ENCODE measurements around the gene RPL18. TPM values are rescaled to one million over a fixed set of nuclear protein-coding genes. Genes with fewer than 3 reads are reported as not detected.

RPL18 gene
- total and polyA plus RNA-seq, 9 of the 15 experiments (the other 6 are each of a cell fraction or from before 2014, with no cell fraction given), result 312 to 2,635 (median 1,653) TPM

- no peak for TF ChIP-seq E2F8 (IDR thresholded peaks at IDR 0.05; ENCODE audit: low read depth, partially characterized antibody)
- TF ChIP-seq KDM1A (IDR thresholded peaks at IDR 0.05), result peak; percentile 96 to 99
- 0 out of 2 replicates have a peak, but pooled peaks have one; percentile 35 for TF ChIP-seq RREB1 (CRISPR knock-in tag; IDR thresholded peaks at IDR 0.05)
- TF ChIP-seq ZNF76 (CRISPR knock-in tag; IDR thresholded peaks at IDR 0.05; ENCODE audit: borderline replicate concordance), result 0 out of 2 replicates have a peak, but pooled peaks have one; percentile 20
- TF ChIP-seq ZNF282 (CRISPR knock-in tag; IDR thresholded peaks at IDR 0.05), result no peak
- TF ChIP-seq DMBX1 (CRISPR knock-in tag; IDR thresholded peaks at IDR 0.05; ENCODE audit: borderline replicate concordance), result 0 out of 2 replicates have a peak, but pooled peaks have one; percentile 13
- TF ChIP-seq RFX1 (IDR thresholded peaks at IDR 0.05), result no peak
- TF ChIP-seq ZNF830 (CRISPR knock-in tag; IDR thresholded peaks at IDR 0.05), result peak; percentile 84; the same call in 1 of the 2 replicates
- TF ChIP-seq HLTF (IDR thresholded peaks at IDR 0.05), result peak; percentile 4; the same call in 1 of the 2 replicates
- peak; percentile 96 for TF ChIP-seq RBM25 (IDR thresholded peaks at IDR 0.05; ENCODE audit: low read depth, low read length, severe bottlenecking)
- 0 out of 2 replicates have a peak, but pooled peaks have one; percentile 29 for TF ChIP-seq ZNF584 (CRISPR knock-in tag; IDR thresholded peaks at IDR 0.05; ENCODE audit: low read depth)
- TF ChIP-seq MAFG (tag; conservative IDR thresholded peaks at IDR 0.05), result 0 out of 2 replicates have a peak, but pooled peaks have one; percentile 29
- TF ChIP-seq ZNF3 (CRISPR knock-in tag; IDR thresholded peaks at IDR 0.05), result no peak
- peak; percentile 45; the same call in 1 of the 2 replicates for TF ChIP-seq CBFA2T3 (IDR thresholded peaks at IDR 0.05)
- TF ChIP-seq PTRF (tag; IDR thresholded peaks at IDR 0.05), result peak; percentile 25; the same call in 1 of the 2 replicates
- TF ChIP-seq ZNF316 (IDR thresholded peaks at IDR 0.05), result peak; percentile 75
- no peak for TF ChIP-seq ZNF507 (tag; conservative IDR thresholded peaks at IDR 0.05)
- TF ChIP-seq BRF1 (IDR thresholded peaks at IDR 0.05; ENCODE audit: borderline replicate concordance, extremely low read depth, insufficient read length), result no peak
Measured at GRCh38 chr19:48619692-48620585, 961 bp upstream of the RPL18 start (continued).

Data from K562 (cell line).